GM12878 (cell line): ENCODE measurements around the gene LRRC8B. TPM values are rescaled to one million over a fixed set of nuclear protein-coding genes. Genes with fewer than 3 reads are reported as not detected.
"Not testable (repeated sequence)": the region's sequence is repeated elsewhere in the genome, so short reads cannot be mapped to it uniquely, and the experiment has no call there.

Experiments used
- ATAC-seq: fragments of 200-7000 bp; cut with Tn5 transposase; 3 replicates; pipeline ENCODE4 v1.9.1; 2020; ENCODE audit warnings: mild to moderate bottlenecking, moderate library complexity
- BruUV-seq: library from RNA; stranded (reverse); fragments of 400-500 nt; replicated peaks from 2 replicates; lab custom pipeline; 2021; lab: Mats Ljungman, UMichigan
- CTCF ChIA-PET: fragments of 300-600 bp; sonication (Branson Sonifier 250); formaldehyde crosslinking; extraction: SDS; loops from one replicate; lab custom pipeline; 2021; ENCODE audit warnings: inconsistent platforms; lab: Yijun Ruan, JAX
- POLR2A ChIA-PET: fragments of 350-600 bp; formaldehyde crosslinking; extraction: SDS; loops from one replicate; lab custom pipeline; 2021; ENCODE audit warnings: inconsistent platforms; lab: Charles Lee
- RAD21 ChIA-PET: fragments of 300-600 bp; sonication (Branson Sonifier 250); formaldehyde crosslinking; loops from one replicate; lab custom pipeline; 2023; ENCODE audit warnings: antibody characterized with exemption; ENCODE audit not compliant: unreplicated experiment; lab: Charles Lee
- SMC1A ChIA-PET: fragments of 300-600 bp; sonication (Branson Sonifier 250); formaldehyde crosslinking; loops from one replicate; lab custom pipeline; 2023; ENCODE audit not compliant: unreplicated experiment, uncharacterized antibody; lab: Charles Lee
- DNase-seq: peaks from one replicate; pipeline ENCODE4 v3.0.0-alpha.2; 2011; ENCODE audit warnings: low read depth, low spot score
- FAIRE-seq: peaks from 3 replicates; lab custom pipeline; 2011; peaks lifted over from hg19 to GRCh38; lab: Jason Lieb, UNC
- H2AFZ ChIP-seq: 2 replicates; pipeline ENCODE4 v1.6.0; 2011; ENCODE audit warnings: low read depth, low read length, control low read depth; ENCODE audit not compliant: control insufficient read depth
- H3K27ac ChIP-seq: 2 replicates; pipeline ENCODE4 v1.5.1; 2011; ENCODE audit warnings: control low read depth; ENCODE audit not compliant: control insufficient read depth, insufficient read depth
- H3K27me3 ChIP-seq, 2 experiments: replicated peaks in 1 of 2; 2 replicates each; pipeline versions ENCODE4 v1.6.0 to v1.6.1; 2011; ENCODE audit warnings: low read length in 1 of 2; ENCODE audit not compliant: control insufficient read depth in 2 of 2, insufficient read depth in 2 of 2
- H3K36me3 ChIP-seq, 2 experiments: 2 replicates each; pipeline ENCODE4 v1.5.1; 2011; ENCODE audit warnings: low read length in 1 of 2; ENCODE audit not compliant: control insufficient read depth in 2 of 2, insufficient read depth in 2 of 2
- H3K4me1 ChIP-seq: 2 replicates; pipeline ENCODE4 v1.6.1; 2011; ENCODE audit warnings: mild to moderate bottlenecking, low read length, moderate library complexity, mixed read lengths; ENCODE audit not compliant: control insufficient read depth, insufficient read depth
- H3K4me2 ChIP-seq: 2 replicates; pipeline ENCODE4 v1.6.0; 2011; ENCODE audit warnings: control low read depth; ENCODE audit not compliant: control insufficient read depth, insufficient read depth
- H3K4me3 ChIP-seq: fragments of 200-600 bp; sonication (generic); 2 replicates; pipeline ENCODE4 v1.5.1; 2016
- H3K79me2 ChIP-seq: 2 replicates; pipeline ENCODE4 v1.6.0; 2011; ENCODE audit warnings: low read length; ENCODE audit not compliant: control insufficient read depth, insufficient read depth
- H3K9ac ChIP-seq: 2 replicates; pipeline ENCODE4 v1.8.0; 2011; ENCODE audit warnings: low read length, control low read depth, mixed read lengths; ENCODE audit not compliant: control insufficient read depth, insufficient read depth
- H3K9me3 ChIP-seq: replicated peaks from 3 replicates; pipeline ENCODE4 v1.5.1; 2011; ENCODE audit warnings: mild to moderate bottlenecking, low read length; ENCODE audit not compliant: control insufficient read depth, insufficient read depth
- H4K20me1 ChIP-seq: 2 replicates; pipeline ENCODE4 v1.6.0; 2011; ENCODE audit not compliant: control insufficient read depth, insufficient read depth
- CTCF ChIP-seq, 3 experiments: IDR thresholded peaks in 2 of 3; conservative IDR thresholded peaks in 1 of 3; 2 replicates each; pipeline ENCODE4 v1.5.1; 2011; ENCODE audit warnings: low read depth in 3 of 3, low read length in 3 of 3, mild to moderate bottlenecking in 3 of 3, control low read depth in 2 of 3, moderate library complexity in 2 of 3, inconsistent platforms in 1 of 3, mixed read lengths in 1 of 3; ENCODE audit not compliant: control insufficient read depth in 2 of 3, insufficient read depth in 1 of 3; ENCODE audit errors: extremely low read depth in 1 of 3
- JUND ChIP-seq: IDR thresholded peaks from 2 replicates; pipeline ENCODE4 v1.6.1; 2012; ENCODE audit warnings: low read depth, mild to moderate bottlenecking, low read length, improper control_type of control experiment, moderate library complexity
- MEF2A ChIP-seq: IDR thresholded peaks from 2 replicates; pipeline ENCODE4 v1.6.1; 2011; ENCODE audit warnings: low read depth, mild to moderate bottlenecking, low read length, moderate library complexity; ENCODE audit not compliant: insufficient read depth
- ZNF274 ChIP-seq: IDR thresholded peaks from one replicate; pipeline ENCODE4 v1.8.0; 2011; ENCODE audit not compliant: insufficient read length, insufficient read depth
- WGBS: methylation state at CpG from one replicate; pipeline ENCODE4 v1.1.6; 2016; ENCODE audit warnings: low lambda C conversion rate; ENCODE audit not compliant: insufficient replicate concordance, insufficient coverage; ENCODE audit errors: missing lambda C conversion rate; 5-methylcytosine and 5-hydroxymethylcytosine counted together
- in situ Hi-C: fragments of 300-500 bp; cut with MboI; formaldehyde crosslinking; loops from 9 replicates; pipeline ENCODE4 v1.14.3; 2018; ENCODE audit warnings: mixed read lengths
- intact Hi-C: fragments of 100-400 bp; cut with micrococcal nuclease; formaldehyde crosslinking; loops from one replicate; pipeline ENCODE4 v1.14.2; 2022; ENCODE audit not compliant: unreplicated experiment
- polyA plus RNA-seq, 11 experiments: library from polyadenylated mRNA; depleted of rRNA in 4 of 11; unstranded in 6 of 11; stranded (reverse) in 5 of 11; fragments of >200 nt; fragmentation: Nextera tagmentation in 4 of 11; fragmentation: Illumina TruSeq in 1 of 11; extraction: Ambion mirVana in 4 of 11; extraction: Trizol in 1 of 11; gene quantifications; 1 replicate in 1 of 11; 2 replicates in 10 of 11; pipeline versions ENCODE4 v1.2.1 to v1.2.3, GENCODE V29; 2011 to 2016; ENCODE audit warnings: inconsistent platforms in 2 of 11, missing spikeins in 2 of 11, low read depth in 1 of 11
- total RNA-seq, 4 experiments: library from RNA; depleted of rRNA in 3 of 4; stranded (reverse); fragments of >200 nt in 3 of 4; fragmentation: Illumina TruSeq in 1 of 4; extraction: Trizol in 1 of 4; gene quantifications; 2 replicates each; pipeline versions ENCODE4 v1.2.1 to v1.2.3, GENCODE V29; 2013 to 2021

LRRC8B gene
- total and polyA plus RNA-seq, 10 of the 15 experiments (the other 5 are each of a cell fraction or from before 2014, with no cell fraction given): 1.3 to 9.2 (median 5.4) TPM

GRCh38 chr1:89590341-89591080 lies 65.9 kb downstream of the LRRC8B start (continued):
- TF ChIP-seq CTCF (IDR thresholded peaks at IDR 0.05 in 2 of 3, conservative IDR thresholded peaks at IDR 0.05 in 1 of 3; ENCODE audit: control insufficient read depth in 2 of 3, extremely low read depth in 1 of 3, insufficient read depth in 1 of 3, low read depth in 3 of 3, low read length in 3 of 3) (no peak), MEF2A (no peak), JUND (no peak), ZNF274 (no peak)

- H3K4me1 ChIP-seq, H4K20me1 ChIP-seq, H3K9ac ChIP-seq, FAIRE-seq, in situ Hi-C loops, H3K9me3 ChIP-seq, H3K4me2 ChIP-seq, H3K27ac ChIP-seq, H3K27me3 ChIP-seq, POLR2A ChIA-PET, BruUV-seq, H3K4me3 ChIP-seq, intact Hi-C loops, H3K36me3 ChIP-seq, DNase-seq, ATAC-seq, H3K79me2 ChIP-seq, H2AFZ ChIP-seq: not testable (repeated sequence)
- ChIA-PET SMC1A (interaction anchor here (1.7 to 2.4 kb wide), 2 partner anchors 11 to 170 kb away, joined by 8 read pairs; no protein-coding TSS in a partner anchor), CTCF (interaction anchor here (1.5 to 4.2 kb wide), 2 partner anchors 13 to 170 kb away, joined by 4 to 21 read pairs; no protein-coding TSS in a partner anchor), RAD21 (interaction anchor here (1.0 to 1.3 kb wide), 2 partner anchors 49 to 74 kb away, joined by 3 read pairs; no protein-coding TSS in a partner anchor)
- over 99% methylated on average over 13 of the region's 13 CpGs for WGBS
Measured at GRCh38 chr1:89592861-89593302, 68.3 kb downstream of the LRRC8B start.
